ENCODE results near the gene TMTC3.

GRCh38 chr12:88228720-88229119 is 86.6 kb downstream of the TMTC3 start:
- no peak for TF ChIP-seq CTCF (IDR thresholded peaks at IDR 0.05)
- TF ChIP-seq POLR2A (IDR thresholded peaks at IDR 0.05): no peak
